GM19351 (cell line): ENCODE measurements around the gene CELF4.

ENCODE experiments used
- ATAC-seq: cut with Tn5 transposase; IDR thresholded peaks from one replicate; pipeline ENCODE4 v1.9.1; 2021; ENCODE audit warnings: mild to moderate bottlenecking, moderate library complexity; ENCODE audit not compliant: unreplicated experiment

The CELF4 gene

DNA sequence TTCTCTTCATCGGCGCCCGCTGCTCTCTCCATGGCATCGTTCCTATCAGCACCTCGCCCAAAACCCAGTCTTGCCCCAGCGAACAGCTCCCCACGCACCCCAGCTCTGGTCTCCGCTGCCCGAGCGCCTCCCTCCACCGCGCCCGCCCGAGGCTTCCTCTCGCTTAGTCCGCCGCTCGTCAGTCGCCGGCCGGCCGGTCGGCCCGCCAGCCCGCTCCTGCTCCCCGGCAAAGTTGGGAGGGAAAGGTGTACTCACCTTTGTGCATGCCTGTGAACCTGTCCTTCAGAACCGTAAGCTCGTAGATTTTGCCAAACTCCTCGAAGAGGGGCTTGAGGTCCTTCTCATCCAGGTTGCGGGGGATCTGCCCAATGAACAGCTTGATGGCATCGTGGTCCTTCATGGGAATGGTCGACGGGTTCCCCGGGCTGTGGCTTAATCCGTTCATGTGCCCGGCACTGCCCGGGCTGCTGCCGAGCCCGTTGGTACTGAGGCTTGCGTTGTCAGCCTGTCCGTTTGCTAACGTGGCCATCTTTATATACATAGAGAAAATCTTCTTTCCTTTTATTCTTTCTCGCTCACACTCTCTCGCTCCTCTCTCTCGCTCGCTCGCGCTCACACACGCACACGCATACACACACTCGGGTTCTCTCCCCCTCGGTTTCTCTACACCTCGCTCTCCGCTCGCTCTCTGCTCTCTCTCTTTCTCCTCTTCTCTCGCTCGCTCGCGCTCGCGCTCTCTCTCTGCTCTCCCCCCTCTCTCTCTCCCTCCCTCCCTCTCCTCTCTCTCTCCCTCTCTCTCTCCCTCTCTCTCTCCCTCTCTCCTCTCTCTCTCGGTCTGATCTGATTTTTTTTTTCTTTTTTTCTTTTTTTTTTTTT, at the start of gene CELF4:
TSS of gene CELF4 (minus strand) at position 698 of the 876 bp plus-strand sequence.
- no peak for ATAC-seq

- ATAC-seq, result no peak
Observed at GRCh38 chr18:37613253-37613565, 47.6 kb upstream of the CELF4 start.

GRCh38 chr18:37612524-37613252, 47.1 kb upstream of the CELF4 start:
- ATAC-seq, result no peak

- no peak for ATAC-seq
Observed at GRCh38 chr18:37611614-37612279, 46.1 kb upstream of the CELF4 start.

- no peak for ATAC-seq
Observed at GRCh38 chr18:37608876-37609275, 43.3 kb upstream of the CELF4 start.

DNA sequence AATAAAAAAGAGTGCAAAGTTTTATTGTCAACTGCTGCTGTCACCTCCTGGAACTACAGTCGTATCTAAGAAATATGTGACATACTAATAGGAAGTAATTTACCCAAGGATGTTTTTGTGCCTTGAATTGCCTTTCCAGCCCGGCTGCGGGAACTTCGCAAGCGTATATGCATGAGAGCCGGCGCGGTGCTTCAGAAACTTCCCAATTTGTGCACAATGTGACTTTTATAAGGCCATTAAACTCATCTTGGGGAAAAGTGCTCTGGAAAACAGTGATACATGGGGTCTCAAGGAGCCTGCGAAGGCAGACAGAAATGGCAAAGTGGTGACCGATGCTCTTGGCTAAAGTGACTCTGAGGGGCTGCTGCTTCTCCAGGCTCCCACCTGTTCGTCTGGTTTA, 41.7 kb upstream of the CELF4 start:
- ATAC-seq, result no peak

DNA sequence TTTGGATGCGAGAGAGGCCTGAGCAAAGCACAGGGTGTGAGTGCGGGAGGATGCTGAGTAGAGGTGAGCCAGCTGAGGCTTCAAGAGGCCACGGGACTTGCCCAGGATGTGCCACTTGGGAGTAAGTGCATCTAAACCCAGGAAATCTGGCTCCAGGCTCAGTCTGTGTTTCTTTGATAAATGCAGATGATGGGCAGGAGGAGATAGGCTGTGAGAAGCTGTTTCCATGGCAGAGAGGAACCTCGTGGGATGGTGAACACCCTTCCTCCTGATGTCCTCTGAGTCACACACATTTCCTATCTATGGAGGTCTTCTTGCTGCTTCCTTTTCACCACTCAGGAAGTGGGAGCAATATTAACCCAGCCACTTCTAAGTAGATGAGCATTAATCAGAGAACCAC, 38.4 kb upstream of the CELF4 start:
- ATAC-seq, result no peak

- ATAC-seq, result no peak
Observed at GRCh38 chr18:37598966-37599896, 33.6 kb upstream of the CELF4 start.

GRCh38 chr18:37598396-37598795, 32.8 kb upstream of the CELF4 start:
- no peak for ATAC-seq

GRCh38 chr18:37590346-37590745, 24.7 kb upstream of the CELF4 start:
- ATAC-seq, result no peak

- no peak for ATAC-seq
Observed at GRCh38 chr18:37588289-37588688, 22.7 kb upstream of the CELF4 start.

DNA sequence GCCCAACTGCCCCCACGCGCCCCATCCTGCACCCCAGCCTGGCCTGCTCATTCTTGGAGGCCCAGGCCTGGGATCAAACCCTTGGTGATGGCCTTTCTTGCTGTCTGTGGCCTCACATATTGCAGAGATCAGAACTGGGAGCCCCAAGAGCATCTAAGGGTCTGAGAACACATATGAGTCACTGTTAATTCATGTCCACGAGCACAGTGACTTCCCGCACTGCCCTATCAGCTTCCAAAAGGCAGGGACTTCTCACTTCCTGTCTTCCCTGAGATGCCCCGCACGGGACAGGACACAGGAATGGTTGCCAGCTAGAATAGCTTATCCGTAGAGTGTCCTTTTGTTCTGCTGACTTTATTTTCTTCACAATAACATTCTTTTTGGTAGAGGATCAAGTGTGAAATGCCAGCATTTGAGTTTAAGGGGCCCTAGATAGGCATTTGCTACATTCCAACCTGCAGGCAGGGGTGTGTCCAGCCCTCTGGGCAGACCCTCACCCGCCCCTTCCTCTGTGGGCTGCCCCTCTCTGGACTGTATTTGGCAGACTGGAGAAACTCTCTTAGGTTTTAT, 21.1 kb upstream of the CELF4 start:
- no peak for ATAC-seq

- ATAC-seq, result no peak
Observed at GRCh38 chr18:37584952-37585695, 19.5 kb upstream of the CELF4 start.

- no peak for ATAC-seq
Observed at GRCh38 chr18:37584217-37584616, 18.6 kb upstream of the CELF4 start.

DNA sequence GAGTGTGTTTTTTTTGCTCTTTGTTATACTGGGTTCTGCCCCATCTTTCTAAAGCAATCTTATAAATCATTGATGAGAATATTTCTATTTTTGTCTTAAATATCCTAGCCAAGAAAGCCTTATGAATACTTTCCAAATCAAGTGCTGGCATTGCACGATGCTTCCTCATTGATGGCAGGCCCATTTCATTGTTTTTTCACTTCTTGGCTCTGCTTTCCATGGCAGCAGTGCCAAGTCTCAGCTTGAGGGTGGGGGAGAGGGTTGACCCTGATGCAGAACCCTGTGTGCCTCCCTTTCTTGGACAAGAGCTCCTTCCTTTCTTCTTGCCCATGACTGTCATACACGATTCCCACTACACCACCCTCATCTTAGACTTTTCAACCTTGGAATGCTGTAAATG, 16.7 kb upstream of the CELF4 start:
- no peak for ATAC-seq

GRCh38 chr18:37578886-37579513, 13.4 kb upstream of the CELF4 start:
- ATAC-seq, result peak; percentile 90

DNA sequence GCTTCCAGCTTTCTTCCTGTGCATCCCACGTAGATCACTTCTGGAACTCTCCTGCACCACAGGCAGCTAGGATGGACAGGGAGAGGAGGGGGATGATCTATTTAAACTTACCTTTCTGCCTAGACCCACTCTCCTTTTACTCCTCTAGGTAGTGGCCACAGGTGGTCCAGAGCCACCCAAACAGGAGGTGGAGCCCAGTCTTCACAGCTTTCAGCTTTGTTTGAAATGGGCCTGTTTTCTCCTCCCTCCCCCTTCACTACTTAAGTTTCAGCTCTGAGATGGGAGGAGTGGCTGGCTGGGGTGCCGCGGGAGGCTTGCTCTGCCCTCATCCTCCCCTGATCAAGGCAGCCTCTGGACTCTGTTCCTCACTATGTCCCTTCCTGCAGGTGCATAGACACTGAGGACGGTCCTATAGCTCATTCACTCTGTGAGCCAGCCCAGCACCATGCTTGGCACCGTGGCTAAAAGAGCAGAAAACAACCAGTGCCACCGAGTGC, 12.6 kb upstream of the CELF4 start:
- ATAC-seq, result no peak

GRCh38 chr18:37577051-37577611, 11.5 kb upstream of the CELF4 start:
- ATAC-seq, result no peak

- ATAC-seq, result no peak
Observed at GRCh38 chr18:37575646-37576045, 10.0 kb upstream of the CELF4 start.
